DMS 273 (cell line): ENCODE data around the gene NR4A2.
"Not testable (repeated sequence)": the region's sequence is repeated elsewhere in the genome, so short reads cannot be mapped to it uniquely, and the experiment has no call there.

Experiments
- DNase-seq: peaks from one replicate; lab custom pipeline; 2025; ENCODE audit not compliant: unreplicated experiment; lab: John Stamatoyannopoulos, UW

Gene NR4A2

GRCh38 chr2:156322051-156322685, 10.4 kb downstream of the NR4A2 start:
- DNase-seq = no peak

GRCh38 chr2:156321243-156321904, 11.1 kb downstream of the NR4A2 start:
- DNase-seq = no peak

GRCh38 chr2:156320486-156321098, 11.9 kb downstream of the NR4A2 start:
- DNase-seq = no peak

- DNase-seq = no peak
Observed at GRCh38 chr2:156319811-156320485, 12.6 kb downstream of the NR4A2 start.

GRCh38 chr2:156317631-156318030, 14.9 kb downstream of the NR4A2 start:
- no peak for DNase-seq

- DNase-seq = peak; percentile 46
Observed at GRCh38 chr2:156311976-156312375, 20.5 kb downstream of the NR4A2 start.

- DNase-seq = no peak
Observed at GRCh38 chr2:156310773-156311172, 21.7 kb downstream of the NR4A2 start.

GRCh38 chr2:156309917-156310316, 22.6 kb downstream of the NR4A2 start:
- no peak for DNase-seq

GRCh38 chr2:156309167-156309566, 23.4 kb downstream of the NR4A2 start:
- no peak for DNase-seq

- no peak for DNase-seq
Observed at GRCh38 chr2:156306821-156307220, 25.7 kb downstream of the NR4A2 start.

- DNase-seq = no peak
Observed at GRCh38 chr2:156305121-156305520, 27.4 kb downstream of the NR4A2 start.

GRCh38 chr2:156300337-156300736, 32.2 kb downstream of the NR4A2 start:
- no peak for DNase-seq

GRCh38 chr2:156294945-156295580, 37.5 kb downstream of the NR4A2 start:
- no peak for DNase-seq

GRCh38 chr2:156293382-156293781, 39.1 kb downstream of the NR4A2 start:
- DNase-seq = not testable (repeated sequence)

- DNase-seq = no peak
Observed at GRCh38 chr2:156279446-156280150, 52.9 kb downstream of the NR4A2 start.
